Measurements from ENCODE around the gene SLC35F3.

Gene SLC35F3

DNA sequence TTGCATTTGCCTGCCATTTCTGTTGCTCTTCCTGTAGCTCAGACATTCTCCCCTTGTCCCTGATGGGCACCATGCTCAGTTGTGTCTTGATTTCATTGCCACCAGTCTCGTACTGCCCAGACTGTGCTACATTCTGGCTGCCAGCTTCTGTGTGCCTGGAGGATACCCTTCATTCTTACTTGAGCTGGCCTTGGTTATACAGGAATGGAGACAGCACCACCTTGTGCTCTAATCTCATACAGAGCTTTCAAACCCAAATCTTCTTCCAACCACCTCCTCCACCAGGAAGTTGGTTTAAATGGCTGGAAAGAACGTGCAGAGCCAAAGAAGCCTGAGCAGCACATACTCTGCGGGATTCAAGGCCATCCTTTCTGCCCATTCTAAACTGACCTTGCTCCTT, 165.3 kb downstream of the SLC35F3 start:
- H3K4me3 ChIP-seq (ENCODE audit: low read depth, low read length): no peak overlapping the region
- peak; percentile 26 for DNase-seq (ENCODE audit: low read depth)

DNA sequence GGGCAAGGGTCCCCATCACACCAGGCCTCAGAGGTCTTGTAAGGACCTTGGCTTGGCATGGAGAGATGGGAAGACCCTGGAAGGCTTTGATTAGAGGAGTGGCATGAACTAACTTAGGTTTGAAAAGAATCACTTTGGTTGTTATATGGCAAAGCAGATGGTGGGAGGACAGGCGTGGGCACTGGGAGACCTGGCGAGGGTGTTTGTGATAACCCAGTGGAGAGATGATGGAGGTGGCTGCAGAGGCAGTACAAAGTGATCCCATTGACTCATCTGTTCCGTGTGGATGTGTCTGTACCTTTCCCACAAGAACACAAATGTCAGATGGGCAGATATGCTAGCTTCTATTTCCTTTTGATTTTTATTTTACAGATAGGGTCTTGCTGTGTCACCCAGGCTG, 168.3 kb downstream of the SLC35F3 start:
- DNase-seq (ENCODE audit: low read depth): no peak
- TF ChIP-seq, protein P1, sequence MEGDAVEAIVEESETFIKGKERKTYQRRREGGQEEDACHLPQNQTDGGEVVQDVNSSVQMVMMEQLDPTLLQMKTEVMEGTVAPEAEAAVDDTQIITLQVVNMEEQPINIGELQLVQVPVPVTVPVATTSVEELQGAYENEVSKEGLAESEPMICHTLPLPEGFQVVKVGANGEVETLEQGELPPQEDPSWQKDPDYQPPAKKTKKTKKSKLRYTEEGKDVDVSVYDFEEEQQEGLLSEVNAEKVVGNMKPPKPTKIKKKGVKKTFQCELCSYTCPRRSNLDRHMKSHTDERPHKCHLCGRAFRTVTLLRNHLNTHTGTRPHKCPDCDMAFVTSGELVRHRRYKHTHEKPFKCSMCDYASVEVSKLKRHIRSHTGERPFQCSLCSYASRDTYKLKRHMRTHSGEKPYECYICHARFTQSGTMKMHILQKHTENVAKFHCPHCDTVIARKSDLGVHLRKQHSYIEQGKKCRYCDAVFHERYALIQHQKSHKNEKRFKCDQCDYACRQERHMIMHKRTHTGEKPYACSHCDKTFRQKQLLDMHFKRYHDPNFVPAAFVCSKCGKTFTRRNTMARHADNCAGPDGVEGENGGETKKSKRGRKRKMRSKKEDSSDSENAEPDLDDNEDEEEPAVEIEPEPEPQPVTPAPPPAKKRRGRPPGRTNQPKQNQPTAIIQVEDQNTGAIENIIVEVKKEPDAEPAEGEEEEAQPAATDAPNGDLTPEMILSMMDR (IDR thresholded peaks at IDR 0.05; ENCODE audit: control insufficient read depth, extremely low read depth, insufficient read depth): no peak
- H3K4me3 ChIP-seq (ENCODE audit: low read depth, low read length): no peak overlapping the region

More for the DNA sequence above, 165.3 kb downstream of the SLC35F3 start:
- TF ChIP-seq, protein P1 (IDR thresholded peaks at IDR 0.05; ENCODE audit: control insufficient read depth, extremely low read depth, insufficient read depth): peak; percentile 50

DNA sequence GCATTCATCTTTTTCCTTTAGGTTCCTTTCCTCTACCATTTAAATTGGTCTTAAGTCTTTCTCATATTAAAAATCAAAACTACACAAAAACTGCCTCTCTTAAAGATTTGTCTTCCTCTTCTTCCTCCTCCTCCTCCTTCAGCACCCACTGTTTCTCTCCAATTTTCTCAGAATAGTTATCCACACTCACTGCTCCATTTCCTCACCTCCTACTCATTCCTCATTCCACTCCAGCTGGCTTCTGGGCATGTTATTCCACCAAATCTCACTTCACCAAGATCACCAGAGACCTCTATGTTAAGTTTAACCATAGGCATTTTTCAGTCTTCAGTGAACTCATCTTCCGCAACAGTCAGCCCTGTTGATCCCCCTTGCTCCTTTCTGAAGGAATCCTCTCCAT, 173.7 kb downstream of the SLC35F3 start:
- TF ChIP-seq, protein P1 (IDR thresholded peaks at IDR 0.05; ENCODE audit: control insufficient read depth, extremely low read depth, insufficient read depth): no peak
- no peak overlapping the region for H3K4me3 ChIP-seq (ENCODE audit: low read depth, low read length)
- DNase-seq (ENCODE audit: low read depth): no peak

GRCh38 chr1:234079896-234080295, 175.4 kb downstream of the SLC35F3 start:
- no peak for DNase-seq (ENCODE audit: low read depth)
- TF ChIP-seq, protein P1 (IDR thresholded peaks at IDR 0.05; ENCODE audit: control insufficient read depth, extremely low read depth, insufficient read depth): no peak
- no peak overlapping the region for H3K4me3 ChIP-seq (ENCODE audit: low read depth, low read length)

GRCh38 chr1:234083460-234083859, 179.0 kb downstream of the SLC35F3 start:
- H3K4me3 ChIP-seq (ENCODE audit: low read depth, low read length): no peak overlapping the region
- DNase-seq (ENCODE audit: low read depth): no peak
- TF ChIP-seq, protein P1 (IDR thresholded peaks at IDR 0.05; ENCODE audit: control insufficient read depth, extremely low read depth, insufficient read depth): no peak

DNA sequence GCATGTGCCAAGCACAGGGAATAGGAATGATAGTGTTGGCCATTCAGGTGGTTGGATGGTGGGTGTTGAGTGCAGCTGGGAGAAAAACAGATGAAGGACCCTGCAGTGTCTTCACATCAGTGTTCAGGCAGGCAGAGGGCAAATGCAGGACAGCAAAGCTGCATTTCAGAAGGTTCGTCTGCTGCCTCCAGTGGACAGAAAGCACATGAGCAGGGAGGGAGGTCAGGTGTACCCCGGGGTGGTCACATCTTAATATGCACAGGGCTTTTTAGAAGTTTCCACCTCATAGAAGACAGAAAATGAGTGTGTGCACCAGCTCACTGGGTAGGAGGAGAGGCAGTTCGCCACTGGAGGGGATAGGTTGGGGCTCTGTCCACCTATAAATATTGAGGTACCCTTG, 184.9 kb downstream of the SLC35F3 start:
- DNase-seq (ENCODE audit: low read depth): no peak
- TF ChIP-seq, protein P1 (IDR thresholded peaks at IDR 0.05; ENCODE audit: control insufficient read depth, extremely low read depth, insufficient read depth): no peak

More for the DNA sequence above, 184.9 kb downstream of the SLC35F3 start:
- no peak overlapping the region for H3K4me3 ChIP-seq (ENCODE audit: low read depth, low read length)

Data from LNCaP clone FGC (cell line).